PC-9 (cell line): Measurements from ENCODE around the gene RBMS2. TPM values are rescaled to one million over a fixed set of nuclear protein-coding genes. Genes with fewer than 3 reads are reported as not detected.
A peak's percentile ranks its signal among the peaks of the same experiment; 100 is the strongest.

Source experiments
- BruUV-seq: library from RNA; stranded (reverse); fragments of 400-500 nt; replicated peaks from 2 replicates; lab custom pipeline; 2021; lab: Mats Ljungman, UMichigan
- CTCF ChIA-PET: fragments of 300-600 bp; sonication (Branson Sonifier 250); formaldehyde crosslinking; loops from one replicate; lab custom pipeline; 2022; ENCODE audit warnings: antibody characterized with exemption; lab: Charles Lee
- POLR2A ChIA-PET: fragments of 300-600 bp; sonication (Branson Sonifier 250); formaldehyde crosslinking; loops from one replicate; lab custom pipeline; 2022; ENCODE audit warnings: antibody characterized with exemption; ENCODE audit not compliant: unreplicated experiment; lab: Charles Lee
- DNase-seq, 2 experiments: peaks; one replicate each; pipeline versions ENCODE4 v3.0.0 to v3.0.0-alpha.2; 2015 to 2022; ENCODE audit warnings: mixed read lengths in 1 of 2
- H2AFZ ChIP-seq: fragments of 200-600 bp; sonication (generic); 2 replicates; pipeline ENCODE4 v1.8.1; 2017; ENCODE audit warnings: antibody characterized with exemption
- H3F3A ChIP-seq: fragments of 200-600 bp; sonication (generic); 2 replicates; pipeline ENCODE4 v1.8.1; 2017; ENCODE audit warnings: antibody characterized with exemption, mild to moderate bottlenecking, low read depth; ENCODE audit not compliant: insufficient read depth
- H3K27ac ChIP-seq: fragments of 200-600 bp; sonication (generic); 2 replicates; pipeline ENCODE4 v1.6.1; 2016; ENCODE audit warnings: mixed run types
- H3K27me3 ChIP-seq: fragments of 200-600 bp; sonication (generic); 2 replicates; pipeline ENCODE4 v1.6.1; 2016; ENCODE audit warnings: low read depth, mixed run types; ENCODE audit not compliant: insufficient read depth
- H3K36me3 ChIP-seq: fragments of 200-600 bp; sonication (generic); 2 replicates; pipeline ENCODE4 v1.6.1; 2016; ENCODE audit warnings: low read depth, mixed run types
- H3K4me1 ChIP-seq: fragments of 200-600 bp; sonication (generic); replicated peaks from 2 replicates; pipeline ENCODE4 v1.6.1; 2016; ENCODE audit warnings: mixed run types; ENCODE audit not compliant: insufficient read depth
- H3K4me2 ChIP-seq: fragments of 200-600 bp; sonication (generic); 2 replicates; pipeline ENCODE4 v1.6.1; 2017; ENCODE audit warnings: mixed run types
- H3K4me3 ChIP-seq: fragments of 200-600 bp; sonication (generic); 2 replicates; pipeline ENCODE4 v1.6.1; 2016; ENCODE audit warnings: mixed run types
- H3K79me2 ChIP-seq: fragments of 200-600 bp; sonication (generic); 2 replicates; pipeline ENCODE4 v1.6.1; 2017; ENCODE audit warnings: low read depth, mixed run types
- H3K9me2 ChIP-seq: fragments of 200-600 bp; sonication (generic); 2 replicates; pipeline ENCODE4 v1.8.1; 2017; ENCODE audit warnings: mild to moderate bottlenecking; ENCODE audit not compliant: insufficient read depth
- H3K9me3 ChIP-seq: fragments of 200-600 bp; sonication (generic); 2 replicates; pipeline ENCODE4 v1.8.1; 2016; ENCODE audit warnings: low read depth; ENCODE audit not compliant: insufficient read depth
- H4K20me1 ChIP-seq: fragments of 200-600 bp; sonication (generic); 2 replicates; pipeline ENCODE4 v1.8.1; 2017; ENCODE audit not compliant: insufficient read depth
- EZH2 ChIP-seq: fragments of 200-600 bp; sonication (generic); IDR thresholded peaks from 2 replicates; pipeline ENCODE4 v1.8.0; 2017; ENCODE audit warnings: antibody characterized with exemption, low read depth
- intact Hi-C: fragments of 100-400 bp; cut with micrococcal nuclease; formaldehyde crosslinking; loops from one replicate; pipeline ENCODE4 v1.10.0; 2022; ENCODE audit not compliant: unreplicated experiment
- total RNA-seq: library from RNA; stranded (reverse); gene quantifications from 2 replicates; pipeline ENCODE4 v1.2.3, GENCODE V29; 2021
- TF ChIP-seq, protein P1 (sequence below): fragments of 200-600 bp; sonication (generic); conservative IDR thresholded peaks from 2 replicates; pipeline ENCODE4 v1.6.1; 2017; ENCODE audit warnings: mixed run types, antibody characterized with exemption, mild to moderate bottlenecking, moderate library complexity

RBMS2 gene
- total RNA-seq, 1 experiment from 2014 or later: 81.8 TPM

DNA sequence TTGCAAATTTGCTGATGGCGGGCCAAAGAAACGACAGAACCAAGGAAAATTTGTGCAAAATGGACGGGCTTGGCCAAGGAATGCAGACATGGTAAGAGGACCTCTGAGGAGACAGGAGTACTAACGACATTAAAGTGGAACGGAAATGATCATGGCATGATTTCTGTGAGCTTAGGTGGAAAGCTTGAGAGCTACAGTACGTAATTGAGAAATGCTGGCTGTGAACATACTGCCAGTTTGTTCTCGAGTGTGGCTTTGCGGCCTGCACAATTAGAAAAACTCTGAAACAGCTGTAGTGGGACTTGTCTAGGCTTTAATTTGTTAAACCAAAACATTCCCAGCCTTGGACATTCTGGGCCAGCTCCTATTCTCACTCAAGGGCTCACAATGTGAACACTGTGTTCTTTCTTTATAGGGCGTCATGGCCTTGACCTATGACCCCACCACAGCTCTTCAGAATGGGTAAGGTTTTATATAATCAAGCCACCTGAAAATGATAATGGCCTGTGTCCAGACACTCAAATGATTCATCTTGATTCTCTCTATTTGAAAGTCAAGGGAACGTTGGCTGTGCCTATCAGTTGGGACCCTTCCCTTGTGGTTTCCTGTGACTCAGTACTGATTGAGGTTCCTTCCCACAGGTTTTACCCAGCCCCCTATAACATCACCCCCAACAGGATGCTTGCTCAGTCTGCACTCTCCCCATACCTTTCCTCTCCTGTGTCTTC, 60.0 kb downstream of the RBMS2 start:
- no peak overlapping the region for H2AFZ ChIP-seq
- H3K9me2 ChIP-seq: no peaks in the 10 kb centered on the region
- ChIA-PET CTCF (interaction anchor here (0.6 kb wide), 1 partner anchor 20 kb away, joined by 8 read pairs; no protein-coding TSS in a partner anchor), POLR2A (no interaction called here)
- intact Hi-C loops: no loop called here
- BruUV-seq: no TSS peak
- H3K4me3 ChIP-seq: no peak overlapping the region
- H3K27me3 ChIP-seq: no peaks in the 10 kb centered on the region
- TF ChIP-seq, protein P1, sequence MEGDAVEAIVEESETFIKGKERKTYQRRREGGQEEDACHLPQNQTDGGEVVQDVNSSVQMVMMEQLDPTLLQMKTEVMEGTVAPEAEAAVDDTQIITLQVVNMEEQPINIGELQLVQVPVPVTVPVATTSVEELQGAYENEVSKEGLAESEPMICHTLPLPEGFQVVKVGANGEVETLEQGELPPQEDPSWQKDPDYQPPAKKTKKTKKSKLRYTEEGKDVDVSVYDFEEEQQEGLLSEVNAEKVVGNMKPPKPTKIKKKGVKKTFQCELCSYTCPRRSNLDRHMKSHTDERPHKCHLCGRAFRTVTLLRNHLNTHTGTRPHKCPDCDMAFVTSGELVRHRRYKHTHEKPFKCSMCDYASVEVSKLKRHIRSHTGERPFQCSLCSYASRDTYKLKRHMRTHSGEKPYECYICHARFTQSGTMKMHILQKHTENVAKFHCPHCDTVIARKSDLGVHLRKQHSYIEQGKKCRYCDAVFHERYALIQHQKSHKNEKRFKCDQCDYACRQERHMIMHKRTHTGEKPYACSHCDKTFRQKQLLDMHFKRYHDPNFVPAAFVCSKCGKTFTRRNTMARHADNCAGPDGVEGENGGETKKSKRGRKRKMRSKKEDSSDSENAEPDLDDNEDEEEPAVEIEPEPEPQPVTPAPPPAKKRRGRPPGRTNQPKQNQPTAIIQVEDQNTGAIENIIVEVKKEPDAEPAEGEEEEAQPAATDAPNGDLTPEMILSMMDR: no peak
- TF ChIP-seq EZH2: no peak
- H4K20me1 ChIP-seq: no peaks in the 10 kb centered on the region
- H3K79me2 ChIP-seq: no peaks in the 10 kb centered on the region
- H3F3A ChIP-seq: peaks cover 39% of the 10 kb centered on the region
- H3K4me1 ChIP-seq: peaks cover 28% of the 10 kb centered on the region
- DNase-seq: no peak
- peak overlapping the region; percentile 67 for H3K27ac ChIP-seq
- no peaks in the 10 kb centered on the region for H3K9me3 ChIP-seq
- peaks cover 23% of the 10 kb centered on the region for H3K36me3 ChIP-seq
- peak overlapping the region; percentile 22; the same call in 1 of the 2 replicates for H3K4me2 ChIP-seq

DNA sequence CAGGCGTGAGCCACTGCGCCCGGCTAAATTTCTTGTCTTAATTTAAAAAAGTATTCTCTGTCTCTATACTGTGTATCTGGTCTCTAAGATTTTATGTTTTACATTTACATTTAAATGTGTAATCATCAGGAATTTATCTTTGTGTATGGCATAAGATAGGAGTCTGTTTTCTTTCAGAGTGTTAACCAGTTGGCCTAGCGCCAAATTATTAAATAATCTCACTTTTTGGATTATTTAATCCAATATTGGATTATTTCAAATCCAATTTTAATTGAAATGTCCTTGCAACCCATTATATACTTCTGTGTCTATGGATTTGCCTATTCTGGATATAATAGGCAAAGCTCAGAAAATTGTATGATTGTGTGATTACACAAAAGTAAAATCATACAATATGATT, 63.5 kb downstream of the RBMS2 start:
- Histone ChIP-seq H3K4me2 (no peak overlapping the region), H3K9me2 (no peaks in the 10 kb centered on the region), H3K9me3 (no peaks in the 10 kb centered on the region), H3K27me3 (no peaks in the 10 kb centered on the region), H4K20me1 (no peaks in the 10 kb centered on the region), H2AFZ (no peak overlapping the region), H3K27ac (no peak overlapping the region), H3K4me1 (peaks cover 28% of the 10 kb centered on the region), H3K4me3 (no peak overlapping the region), H3K79me2 (no peaks in the 10 kb centered on the region), H3F3A (peaks cover 31% of the 10 kb centered on the region), H3K36me3 (peaks cover 33% of the 10 kb centered on the region)
- intact Hi-C loops: no loop called here
- no TSS peak for BruUV-seq
- TF ChIP-seq, protein P1: no peak
- no peak for TF ChIP-seq EZH2
- CTCF ChIA-PET: no interaction called here
- DNase-seq: no peak
- POLR2A ChIA-PET: interaction anchor here (0.5 kb wide), 1 partner anchor 157 kb away, joined by 6 read pairs; no protein-coding TSS in a partner anchor

DNA sequence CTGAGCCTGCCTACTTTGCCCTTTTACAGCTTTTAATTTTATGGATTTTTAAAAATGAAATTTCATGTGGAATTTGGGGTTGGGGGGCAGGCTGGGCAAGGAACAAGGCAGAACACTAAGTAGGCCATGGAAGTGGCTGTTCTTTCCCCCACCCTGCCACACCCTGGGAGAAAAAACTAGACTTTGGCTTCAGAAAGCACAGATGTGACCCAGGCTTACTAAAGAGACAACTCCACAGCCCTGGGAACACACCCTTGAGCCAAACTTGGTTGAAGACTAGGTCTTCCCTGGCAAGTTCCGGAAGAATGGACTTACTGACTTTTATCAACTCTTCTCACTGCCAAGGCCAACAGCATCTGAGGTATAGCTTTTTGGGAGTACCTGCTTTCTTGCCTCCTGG, 68.2 kb downstream of the RBMS2 start:
- Histone ChIP-seq H3K79me2 (no peaks in the 10 kb centered on the region), H3K4me1 (no peaks in the 10 kb centered on the region), H3K27me3 (no peaks in the 10 kb centered on the region), H3K9me2 (no peaks in the 10 kb centered on the region), H3K4me2 (no peak overlapping the region), H4K20me1 (peaks cover 4% of the 10 kb centered on the region; the same call in 1 of the 2 replicates), H3K27ac (no peak overlapping the region), H3K9me3 (no peaks in the 10 kb centered on the region), H3K4me3 (no peak overlapping the region), H2AFZ (no peak overlapping the region), H3F3A (peaks cover 28% of the 10 kb centered on the region), H3K36me3 (peaks cover 16% of the 10 kb centered on the region)
- DNase-seq: no peak
- intact Hi-C loops: no loop called here
- BruUV-seq: no TSS peak
- CTCF ChIA-PET: no interaction called here
- no peak for TF ChIP-seq EZH2
- TF ChIP-seq, protein P1: no peak
- POLR2A ChIA-PET: no interaction called here
